AG09309 (cell line): ENCODE results near the gene HAUS1.
"Not testable (repeated sequence)": the region's sequence is repeated elsewhere in the genome, so short reads cannot be mapped to it uniquely, and the experiment has no call there.

Source experiments
- DNase-seq: peaks from one replicate; pipeline ENCODE4 v3.0.0-alpha.2; 2010; ENCODE audit warnings: low read depth
- H3K4me3 ChIP-seq: 2 replicates; pipeline ENCODE4 v1.5.1; 2011; ENCODE audit warnings: mild to moderate bottlenecking, low read depth, low read length, moderate library complexity; ENCODE audit not compliant: control insufficient read depth
- CTCF ChIP-seq: IDR thresholded peaks from 2 replicates; pipeline ENCODE4 v1.5.1; 2011; ENCODE audit warnings: mild to moderate bottlenecking, low read depth, low read length, inconsistent platforms; ENCODE audit not compliant: insufficient read depth, control insufficient read depth; ENCODE audit errors: missing control alignments

The HAUS1 gene

GRCh38 chr18:46163091-46163490 is 58.9 kb downstream of the HAUS1 start:
- DNase-seq: no peak
- H3K4me3 ChIP-seq: no peak overlapping the region
- no peak for TF ChIP-seq CTCF

- H3K4me3 ChIP-seq: no peak overlapping the region
- no peak for TF ChIP-seq CTCF
- DNase-seq: no peak
Observed at GRCh38 chr18:46163941-46164499, 59.8 kb downstream of the HAUS1 start.

GRCh38 chr18:46164502-46164901 is 60.3 kb downstream of the HAUS1 start:
- not testable (repeated sequence) for H3K4me3 ChIP-seq, DNase-seq

GRCh38 chr18:46164920-46165319 is 60.7 kb downstream of the HAUS1 start:
- DNase-seq: no peak
- no peak overlapping the region for H3K4me3 ChIP-seq
- no peak for TF ChIP-seq CTCF

GRCh38 chr18:46166261-46166970 is 62.2 kb downstream of the HAUS1 start:
- TF ChIP-seq CTCF: no peak
- H3K4me3 ChIP-seq: no peak overlapping the region
- no peak for DNase-seq

- TF ChIP-seq CTCF: no peak
- no peak for DNase-seq
- no peak overlapping the region for H3K4me3 ChIP-seq
Observed at GRCh38 chr18:46167971-46168370, 63.8 kb downstream of the HAUS1 start.

- no peak overlapping the region for H3K4me3 ChIP-seq
- no peak for TF ChIP-seq CTCF
- DNase-seq: peak; percentile 23
Observed at GRCh38 chr18:46169464-46169941, 65.3 kb downstream of the HAUS1 start.
